Bronchial epithelial cell (primary cell): Measurements from ENCODE around the gene ZNF655. TPM values are rescaled to one million over a fixed set of nuclear protein-coding genes. Genes with fewer than 3 reads are reported as not detected.
A peak's percentile ranks its signal among the peaks of the same experiment; 100 is the strongest.

ENCODE experiments used
- DNase-seq: peaks from one replicate; pipeline ENCODE4 v3.0.0-alpha.2; 2010; ENCODE audit warnings: low read depth
- FAIRE-seq: peaks from 2 replicates; lab custom pipeline; 2011; peaks lifted over from hg19 to GRCh38; lab: Jason Lieb, UNC
- H3K27me3 ChIP-seq: 2 replicates; pipeline ENCODE4 v1.5.1; 2011; ENCODE audit warnings: low read length; ENCODE audit not compliant: control insufficient read depth, insufficient read depth
- H3K36me3 ChIP-seq: 2 replicates; pipeline ENCODE4 v1.5.1; 2011; ENCODE audit warnings: low read length; ENCODE audit not compliant: control insufficient read depth, insufficient read depth
- H3K4me3 ChIP-seq: 2 replicates; pipeline ENCODE4 v1.5.1; 2011; ENCODE audit warnings: mild to moderate bottlenecking, low read depth, low read length, control low read depth
- CTCF ChIP-seq: IDR thresholded peaks from 2 replicates; pipeline ENCODE4 v1.5.1; 2011; ENCODE audit warnings: mild to moderate bottlenecking, moderate library complexity, low read length, control low read depth, inconsistent platforms; ENCODE audit not compliant: insufficient read depth, severe bottlenecking
- total RNA-seq: library from RNA; depleted of rRNA; stranded (reverse); fragments of >200 nt; gene quantifications from 2 replicates; pipeline ENCODE4 v1.2.1, GENCODE V29; 2014

ZNF655 gene
- total RNA-seq: 46.6 and 51.1 TPM in 2 replicates

GRCh38 chr7:99558306-99559174 is at the start of gene ZNF655:
ZNF655 (plus strand) TSS chr7:99558642; CDS start chr7:99560560, 1,918 bp downstream.
- DNase-seq: peak; percentile 48
- TF ChIP-seq CTCF: no peak
- Histone ChIP-seq H3K27me3 (no peaks in the 10 kb centered on the region), H3K4me3 (peak within 1 kb of the TSS; percentile 81), H3K36me3 (peaks cover 10% of the 10 kb centered on the region)
- FAIRE-seq: no peak

- H3K4me3 ChIP-seq: no peak overlapping the region
- FAIRE-seq (no peak), DNase-seq (peak; percentile 22)
- H3K36me3 ChIP-seq: peaks cover 6% of the 10 kb centered on the region
- TF ChIP-seq CTCF: no peak
- no peaks in the 10 kb centered on the region for H3K27me3 ChIP-seq
These were observed 44.4 kb upstream of the ZNF655 start for GRCh38 chr7:99514050-99514449.

- no peaks in the 10 kb centered on the region for H3K27me3 ChIP-seq
- H3K4me3 ChIP-seq: no peak overlapping the region
- no peak for DNase-seq
- TF ChIP-seq CTCF: no peak
- peaks cover 6% of the 10 kb centered on the region for H3K36me3 ChIP-seq
- FAIRE-seq: no peak
These were observed 37.0 kb upstream of the ZNF655 start for GRCh38 chr7:99521399-99521798.

GRCh38 chr7:99525713-99526440 is 32.6 kb upstream of the ZNF655 start:
- H3K4me3 ChIP-seq: no peak overlapping the region
- TF ChIP-seq CTCF: peak; percentile 47
- H3K36me3 ChIP-seq: peaks cover 3% of the 10 kb centered on the region
- FAIRE-seq (no peak), DNase-seq (peak; percentile 16)
- H3K27me3 ChIP-seq: no peaks in the 10 kb centered on the region

GRCh38 chr7:99531354-99531765 is 27.1 kb upstream of the ZNF655 start:
- no peak for FAIRE-seq
- no peak for DNase-seq

More at GRCh38 chr7:99531354-99531765, 27.1 kb upstream of the ZNF655 start:
- no peak for TF ChIP-seq CTCF
- Histone ChIP-seq H3K36me3 (peaks cover 10% of the 10 kb centered on the region), H3K4me3 (no peak overlapping the region), H3K27me3 (no peaks in the 10 kb centered on the region)
